Measurements from ENCODE around the gene NUTF2.

Gene NUTF2

GRCh38 chr16:67848118-67848517 is 1.4 kb downstream of the NUTF2 start:
- no peaks in the 10 kb centered on the region for H3K27me3 ChIP-seq (ENCODE audit: control insufficient read depth, low read length)
- peak overlapping the region; percentile 77 for H3K4me3 ChIP-seq (ENCODE audit: low read length)
- peaks cover 42% of the 10 kb centered on the region for H3K4me1 ChIP-seq (ENCODE audit: control insufficient read depth, low read length)
- peaks cover 6% of the 10 kb centered on the region for H4K20me1 ChIP-seq (ENCODE audit: control insufficient read depth, insufficient read depth, low read depth, low read length)
- no peaks in the 10 kb centered on the region for H3K9me2 ChIP-seq (replicated peaks; ENCODE audit: control insufficient read depth, low read length)
- H3K79me2 ChIP-seq (ENCODE audit: control insufficient read depth, low read length), result peaks cover 92% of the 10 kb centered on the region
- peaks cover 7% of the 10 kb centered on the region; the same call in 1 of the 2 replicates for H3F3A ChIP-seq (ENCODE audit: control insufficient read depth, insufficient read depth)
- peaks cover 24% of the 10 kb centered on the region for H3K36me3 ChIP-seq (ENCODE audit: control insufficient read depth, low read length)
- peak overlapping the region; percentile 78 for H3K4me2 ChIP-seq (ENCODE audit: low read length)
- TF ChIP-seq EZH2phosphoT487 (IDR thresholded peaks at IDR 0.05; ENCODE audit: borderline replicate concordance, low read length) (no peak), CTCF (IDR thresholded peaks at IDR 0.05; ENCODE audit: low read depth, low read length, poor library complexity, severe bottlenecking) (no peak)
- H3K27ac ChIP-seq (ENCODE audit: low read depth, low read length), result no peak overlapping the region
- no peaks in the 10 kb centered on the region for H3K9me3 ChIP-seq (ENCODE audit: control insufficient read depth, insufficient read depth, low read length)

DNA sequence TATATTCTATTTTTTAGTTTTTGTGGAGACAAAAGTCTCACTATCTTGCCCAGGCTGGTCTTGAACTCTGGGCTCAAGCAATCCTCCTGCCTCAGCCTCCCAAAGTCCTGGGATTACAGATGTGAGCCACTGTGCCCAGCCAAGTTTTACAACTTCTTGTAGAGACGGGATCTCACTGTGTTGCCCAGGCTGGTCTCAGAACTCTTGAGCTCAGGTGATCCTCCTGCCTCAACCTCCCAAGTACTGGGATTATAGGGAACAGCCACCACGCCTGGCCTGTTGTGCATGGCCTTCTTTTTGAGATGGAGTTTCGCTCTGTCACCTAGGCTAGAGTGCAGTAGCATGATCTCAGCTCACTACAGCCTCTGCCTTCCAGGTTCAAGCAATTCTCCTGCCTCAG is 6.9 kb downstream of the NUTF2 start:
- Histone ChIP-seq H3K4me2 (ENCODE audit: low read length) (no peak overlapping the region), H3K27me3 (ENCODE audit: control insufficient read depth, low read length) (no peaks in the 10 kb centered on the region), H4K20me1 (ENCODE audit: control insufficient read depth, insufficient read depth, low read depth, low read length) (0 out of 2 replicates have a peak, but pooled peaks cover 4% of the 10 kb centered on the region), H3K79me2 (ENCODE audit: control insufficient read depth, low read length) (peaks cover 98% of the 10 kb centered on the region), H3K36me3 (ENCODE audit: control insufficient read depth, low read length) (peaks cover 29% of the 10 kb centered on the region), H3K4me3 (ENCODE audit: low read length) (no peak overlapping the region), H3F3A (ENCODE audit: control insufficient read depth, insufficient read depth) (no peaks in the 10 kb centered on the region), H3K9me3 (ENCODE audit: control insufficient read depth, insufficient read depth, low read length) (no peaks in the 10 kb centered on the region), H3K9me2 (replicated peaks; ENCODE audit: control insufficient read depth, low read length) (no peaks in the 10 kb centered on the region), H3K27ac (ENCODE audit: low read depth, low read length) (no peak overlapping the region), H3K4me1 (ENCODE audit: control insufficient read depth, low read length) (peaks cover 6% of the 10 kb centered on the region; the same call in 1 of the 2 replicates)
- TF ChIP-seq EZH2phosphoT487 (IDR thresholded peaks at IDR 0.05; ENCODE audit: borderline replicate concordance, low read length) (no peak), CTCF (IDR thresholded peaks at IDR 0.05; ENCODE audit: low read depth, low read length, poor library complexity, severe bottlenecking) (no peak)

GRCh38 chr16:67855789-67856188 is 9.1 kb downstream of the NUTF2 start:
- H3K9me2 ChIP-seq (replicated peaks; ENCODE audit: control insufficient read depth, low read length), result no peaks in the 10 kb centered on the region
- H3K4me2 ChIP-seq (ENCODE audit: low read length), result no peak overlapping the region
- 0 out of 2 replicates have a peak, but pooled peaks cover 3% of the 10 kb centered on the region for H3K4me1 ChIP-seq (ENCODE audit: control insufficient read depth, low read length)
- TF ChIP-seq EZH2phosphoT487 (IDR thresholded peaks at IDR 0.05; ENCODE audit: borderline replicate concordance, low read length) (no peak), CTCF (IDR thresholded peaks at IDR 0.05; ENCODE audit: low read depth, low read length, poor library complexity, severe bottlenecking) (no peak)
- H3F3A ChIP-seq (ENCODE audit: control insufficient read depth, insufficient read depth), result no peaks in the 10 kb centered on the region
- H3K4me3 ChIP-seq (ENCODE audit: low read length), result no peak overlapping the region
- H3K36me3 ChIP-seq (ENCODE audit: control insufficient read depth, low read length), result peaks cover 26% of the 10 kb centered on the region
- H3K9me3 ChIP-seq (ENCODE audit: control insufficient read depth, insufficient read depth, low read length), result no peaks in the 10 kb centered on the region
- no peak overlapping the region for H3K27ac ChIP-seq (ENCODE audit: low read depth, low read length)
- H3K79me2 ChIP-seq (ENCODE audit: control insufficient read depth, low read length), result peaks cover 96% of the 10 kb centered on the region
- H4K20me1 ChIP-seq (ENCODE audit: control insufficient read depth, insufficient read depth, low read depth, low read length), result peaks cover 9% of the 10 kb centered on the region; the same call in 1 of the 2 replicates
- no peaks in the 10 kb centered on the region for H3K27me3 ChIP-seq (ENCODE audit: control insufficient read depth, low read length)
